LNCAP (cell line): ENCODE measurements around the gene WDR27.

ENCODE experiments used
- TF ChIP-seq, protein P1 (sequence below): fragments of 450-650 bp; IDR thresholded peaks from 2 replicates; pipeline ENCODE4 v1.5.1; 2017; ENCODE audit warnings: mild to moderate bottlenecking

The WDR27 gene

DNA sequence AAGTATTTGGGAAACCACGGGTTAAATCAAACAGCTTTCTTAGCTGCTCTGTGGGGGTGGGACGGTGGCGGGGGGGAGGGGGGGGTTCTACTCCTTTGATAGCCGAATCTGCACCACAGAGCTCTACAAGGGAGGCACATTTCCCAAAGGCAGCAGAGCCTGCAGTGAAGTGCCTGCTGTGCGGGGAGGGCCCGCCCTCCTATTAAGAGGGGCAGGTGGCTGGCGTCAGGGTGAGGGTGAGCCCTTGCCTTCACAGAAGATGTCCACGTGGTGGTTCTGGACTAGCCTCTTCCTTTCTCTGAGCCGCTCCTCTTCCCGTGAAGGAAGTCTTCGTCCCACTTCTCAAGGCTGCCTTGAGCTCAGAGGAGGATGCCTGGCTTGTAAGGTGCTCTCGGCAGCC is 273.3 kb downstream of the WDR27 start:
- TF ChIP-seq, protein P1, sequence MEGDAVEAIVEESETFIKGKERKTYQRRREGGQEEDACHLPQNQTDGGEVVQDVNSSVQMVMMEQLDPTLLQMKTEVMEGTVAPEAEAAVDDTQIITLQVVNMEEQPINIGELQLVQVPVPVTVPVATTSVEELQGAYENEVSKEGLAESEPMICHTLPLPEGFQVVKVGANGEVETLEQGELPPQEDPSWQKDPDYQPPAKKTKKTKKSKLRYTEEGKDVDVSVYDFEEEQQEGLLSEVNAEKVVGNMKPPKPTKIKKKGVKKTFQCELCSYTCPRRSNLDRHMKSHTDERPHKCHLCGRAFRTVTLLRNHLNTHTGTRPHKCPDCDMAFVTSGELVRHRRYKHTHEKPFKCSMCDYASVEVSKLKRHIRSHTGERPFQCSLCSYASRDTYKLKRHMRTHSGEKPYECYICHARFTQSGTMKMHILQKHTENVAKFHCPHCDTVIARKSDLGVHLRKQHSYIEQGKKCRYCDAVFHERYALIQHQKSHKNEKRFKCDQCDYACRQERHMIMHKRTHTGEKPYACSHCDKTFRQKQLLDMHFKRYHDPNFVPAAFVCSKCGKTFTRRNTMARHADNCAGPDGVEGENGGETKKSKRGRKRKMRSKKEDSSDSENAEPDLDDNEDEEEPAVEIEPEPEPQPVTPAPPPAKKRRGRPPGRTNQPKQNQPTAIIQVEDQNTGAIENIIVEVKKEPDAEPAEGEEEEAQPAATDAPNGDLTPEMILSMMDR: no peak

GRCh38 chr6:169427856-169428255 is 274.0 kb downstream of the WDR27 start:
- TF ChIP-seq, protein P1: no peak

DNA sequence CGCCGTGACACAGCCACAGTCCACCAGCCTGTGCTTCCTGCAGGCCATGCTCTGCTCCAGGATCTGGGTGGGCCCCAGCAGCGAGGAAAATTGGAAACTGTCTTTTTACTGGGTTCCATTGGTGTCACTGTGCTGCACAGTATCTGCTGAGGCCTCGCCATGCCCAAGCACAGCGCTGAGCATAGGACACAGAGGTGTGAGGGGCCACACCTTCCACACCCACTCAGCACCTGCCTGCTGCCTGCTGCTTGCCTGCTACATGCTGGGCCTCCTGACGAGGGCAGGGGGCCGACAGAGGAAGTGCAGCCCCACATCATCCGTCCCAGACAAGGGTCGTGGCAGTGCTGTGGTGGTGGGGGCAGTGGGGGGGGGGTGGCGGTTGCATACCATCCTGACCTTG is 275.2 kb downstream of the WDR27 start:
- TF ChIP-seq, protein P1: no peak

DNA sequence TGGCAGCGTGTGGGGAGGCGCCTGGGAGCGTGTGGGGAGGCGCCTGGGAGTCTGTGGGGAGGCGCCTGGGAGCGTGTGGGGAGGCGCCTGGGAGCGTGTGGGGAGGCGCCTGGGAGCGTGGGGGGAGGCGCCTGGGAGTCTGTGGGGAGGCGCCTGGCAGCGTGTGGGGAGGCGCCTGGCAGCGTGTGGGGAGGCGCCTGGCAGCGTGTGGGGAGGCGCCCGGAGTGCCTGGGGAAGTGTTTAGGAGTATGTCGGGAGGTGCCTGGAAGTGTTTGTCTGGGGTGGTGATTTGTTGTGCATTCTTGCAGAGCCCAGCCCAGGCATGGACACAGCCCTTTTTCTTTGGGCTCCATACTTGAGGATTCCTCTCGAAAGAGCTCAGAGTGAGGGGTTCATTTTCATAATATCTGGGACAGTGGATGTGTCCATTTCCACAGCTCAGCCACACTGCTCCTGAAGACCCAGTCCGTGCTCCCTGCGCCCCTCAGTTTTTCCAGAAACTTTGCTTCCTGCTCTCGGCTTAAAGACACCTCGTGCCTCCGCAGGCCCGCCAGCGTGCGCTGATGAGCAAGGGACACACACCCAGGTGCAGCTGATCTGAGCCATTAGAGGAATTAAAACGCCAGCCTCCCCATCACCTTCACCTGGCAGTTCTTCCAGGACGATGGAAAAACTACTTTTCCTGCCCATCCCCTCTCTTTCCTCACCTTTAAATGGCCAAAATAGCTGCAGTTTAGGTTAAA is 276.0 kb downstream of the WDR27 start:
- TF ChIP-seq, protein P1: no peak

- TF ChIP-seq, protein P1: no peak
Measured at GRCh38 chr6:169424821-169425240, 277.0 kb downstream of the WDR27 start.

GRCh38 chr6:169424149-169424804 is 277.6 kb downstream of the WDR27 start:
- TF ChIP-seq, protein P1: no peak

DNA sequence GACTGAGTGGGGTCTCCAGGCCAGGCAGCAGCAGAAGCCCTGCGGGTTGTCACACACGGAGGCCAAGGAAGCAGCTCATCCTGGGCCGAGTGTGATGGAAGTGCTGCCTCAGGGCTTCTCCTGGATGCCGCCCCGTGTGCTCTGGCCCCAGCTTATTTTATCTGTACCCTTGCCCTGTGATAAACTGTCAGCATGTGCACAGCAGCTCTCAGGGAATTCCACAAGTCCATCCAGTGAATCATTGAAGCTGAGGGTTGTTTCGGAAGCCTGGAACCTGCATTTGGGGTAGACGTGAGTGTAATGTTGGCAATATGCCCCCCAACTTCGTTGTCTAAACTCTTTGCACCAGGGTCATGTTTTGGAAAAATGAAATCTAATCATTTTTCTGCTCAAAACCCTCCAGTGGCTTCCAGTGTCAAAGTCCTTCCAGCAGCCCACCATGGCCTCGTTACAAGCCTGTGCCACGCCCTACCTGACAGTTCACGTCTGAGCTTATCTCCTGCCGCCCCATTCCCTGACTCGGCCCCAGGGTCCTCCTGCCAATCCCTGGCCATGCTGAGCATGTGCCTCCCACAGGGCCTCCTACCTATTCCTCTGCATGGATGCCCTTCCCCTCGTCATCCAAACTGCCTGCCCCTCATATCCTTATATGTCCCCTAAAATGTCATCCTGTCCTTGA is 280.1 kb downstream of the WDR27 start:
- TF ChIP-seq, protein P1: no peak
